ENCODE data around the gene DAB2IP.

DNA sequence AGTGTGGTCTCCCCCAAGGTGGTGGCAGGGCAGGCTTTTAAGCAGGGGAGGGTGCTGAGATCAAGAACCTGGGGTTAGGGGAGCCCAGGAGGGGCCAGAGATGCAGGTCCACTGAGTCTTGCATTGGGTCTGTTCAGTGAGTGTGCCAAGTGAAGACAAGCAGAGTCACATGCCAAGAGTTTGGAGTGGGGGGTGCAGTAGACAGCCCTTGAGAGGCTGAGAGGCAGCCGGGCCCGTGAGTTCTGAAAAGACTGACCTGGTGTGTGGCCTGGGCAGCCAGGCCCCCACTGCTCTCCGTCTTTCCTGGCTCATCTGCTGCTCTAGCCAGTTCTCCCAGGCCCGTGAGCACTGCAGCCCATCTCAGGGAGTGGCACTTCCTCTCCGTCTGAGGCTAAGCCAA is 120.0 kb downstream of the DAB2IP start:
- TF ChIP-seq, protein P1, sequence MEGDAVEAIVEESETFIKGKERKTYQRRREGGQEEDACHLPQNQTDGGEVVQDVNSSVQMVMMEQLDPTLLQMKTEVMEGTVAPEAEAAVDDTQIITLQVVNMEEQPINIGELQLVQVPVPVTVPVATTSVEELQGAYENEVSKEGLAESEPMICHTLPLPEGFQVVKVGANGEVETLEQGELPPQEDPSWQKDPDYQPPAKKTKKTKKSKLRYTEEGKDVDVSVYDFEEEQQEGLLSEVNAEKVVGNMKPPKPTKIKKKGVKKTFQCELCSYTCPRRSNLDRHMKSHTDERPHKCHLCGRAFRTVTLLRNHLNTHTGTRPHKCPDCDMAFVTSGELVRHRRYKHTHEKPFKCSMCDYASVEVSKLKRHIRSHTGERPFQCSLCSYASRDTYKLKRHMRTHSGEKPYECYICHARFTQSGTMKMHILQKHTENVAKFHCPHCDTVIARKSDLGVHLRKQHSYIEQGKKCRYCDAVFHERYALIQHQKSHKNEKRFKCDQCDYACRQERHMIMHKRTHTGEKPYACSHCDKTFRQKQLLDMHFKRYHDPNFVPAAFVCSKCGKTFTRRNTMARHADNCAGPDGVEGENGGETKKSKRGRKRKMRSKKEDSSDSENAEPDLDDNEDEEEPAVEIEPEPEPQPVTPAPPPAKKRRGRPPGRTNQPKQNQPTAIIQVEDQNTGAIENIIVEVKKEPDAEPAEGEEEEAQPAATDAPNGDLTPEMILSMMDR (conservative IDR thresholded peaks at IDR 0.05; ENCODE audit: low read depth, low read length), result no peak
- no peak for TF ChIP-seq EZH2phosphoT487 (IDR thresholded peaks at IDR 0.05; ENCODE audit: borderline replicate concordance, low read length)

All from PC-3 (cell line).